ENCODE measurements around the gene ABHD4. TPM values are rescaled to one million over a fixed set of nuclear protein-coding genes. Genes with fewer than 3 reads are reported as not detected.
"Not testable (repeated sequence)": the region's sequence is repeated elsewhere in the genome, so short reads cannot be mapped to it uniquely, and the experiment has no call there.

The ABHD4 gene
- total RNA-seq, 1 donor from 2014 or later, result 34.2 TPM

DNA sequence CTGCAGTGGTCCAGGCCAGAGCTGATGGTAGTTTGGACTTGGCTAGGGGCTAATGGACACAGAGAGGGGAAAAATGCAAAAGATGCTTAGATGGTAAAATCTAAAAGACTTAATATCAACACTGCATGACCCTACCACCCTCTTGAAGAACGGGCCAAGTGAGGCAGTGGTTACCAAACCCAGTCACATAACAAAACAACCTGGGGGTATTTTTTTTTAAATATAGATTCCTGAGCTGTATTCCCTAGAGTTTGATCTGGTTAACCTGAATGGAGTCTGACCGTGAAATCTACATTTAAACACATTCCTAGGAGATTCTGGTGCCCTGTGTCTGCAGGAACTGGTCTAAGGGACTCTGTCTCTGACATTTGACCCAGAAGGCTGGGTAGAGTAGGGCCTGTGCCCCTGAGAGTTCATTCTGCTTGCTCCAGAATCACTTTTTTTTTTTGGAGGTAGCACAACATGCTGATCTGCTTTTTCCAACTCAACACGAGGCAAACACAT, 15.7 kb downstream of the ABHD4 start:
- peak overlapping the region; percentile 11 for H3K27ac ChIP-seq
- H3K9me3 ChIP-seq, result no peaks in the 10 kb centered on the region
- ATAC-seq (no peak), DNase-seq (no peak)
- no peak overlapping the region for H3K4me3 ChIP-seq
- H3K27me3 ChIP-seq, result no peaks in the 10 kb centered on the region
- intact Hi-C loops (cut with DNase I), result no loop called here
- peaks cover 18% of the 10 kb centered on the region for H3K4me1 ChIP-seq
- TF ChIP-seq, protein P1, sequence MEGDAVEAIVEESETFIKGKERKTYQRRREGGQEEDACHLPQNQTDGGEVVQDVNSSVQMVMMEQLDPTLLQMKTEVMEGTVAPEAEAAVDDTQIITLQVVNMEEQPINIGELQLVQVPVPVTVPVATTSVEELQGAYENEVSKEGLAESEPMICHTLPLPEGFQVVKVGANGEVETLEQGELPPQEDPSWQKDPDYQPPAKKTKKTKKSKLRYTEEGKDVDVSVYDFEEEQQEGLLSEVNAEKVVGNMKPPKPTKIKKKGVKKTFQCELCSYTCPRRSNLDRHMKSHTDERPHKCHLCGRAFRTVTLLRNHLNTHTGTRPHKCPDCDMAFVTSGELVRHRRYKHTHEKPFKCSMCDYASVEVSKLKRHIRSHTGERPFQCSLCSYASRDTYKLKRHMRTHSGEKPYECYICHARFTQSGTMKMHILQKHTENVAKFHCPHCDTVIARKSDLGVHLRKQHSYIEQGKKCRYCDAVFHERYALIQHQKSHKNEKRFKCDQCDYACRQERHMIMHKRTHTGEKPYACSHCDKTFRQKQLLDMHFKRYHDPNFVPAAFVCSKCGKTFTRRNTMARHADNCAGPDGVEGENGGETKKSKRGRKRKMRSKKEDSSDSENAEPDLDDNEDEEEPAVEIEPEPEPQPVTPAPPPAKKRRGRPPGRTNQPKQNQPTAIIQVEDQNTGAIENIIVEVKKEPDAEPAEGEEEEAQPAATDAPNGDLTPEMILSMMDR (IDR thresholded peaks at IDR 0.05), result no peak
- H3K36me3 ChIP-seq, result peaks cover 35% of the 10 kb centered on the region

DNA sequence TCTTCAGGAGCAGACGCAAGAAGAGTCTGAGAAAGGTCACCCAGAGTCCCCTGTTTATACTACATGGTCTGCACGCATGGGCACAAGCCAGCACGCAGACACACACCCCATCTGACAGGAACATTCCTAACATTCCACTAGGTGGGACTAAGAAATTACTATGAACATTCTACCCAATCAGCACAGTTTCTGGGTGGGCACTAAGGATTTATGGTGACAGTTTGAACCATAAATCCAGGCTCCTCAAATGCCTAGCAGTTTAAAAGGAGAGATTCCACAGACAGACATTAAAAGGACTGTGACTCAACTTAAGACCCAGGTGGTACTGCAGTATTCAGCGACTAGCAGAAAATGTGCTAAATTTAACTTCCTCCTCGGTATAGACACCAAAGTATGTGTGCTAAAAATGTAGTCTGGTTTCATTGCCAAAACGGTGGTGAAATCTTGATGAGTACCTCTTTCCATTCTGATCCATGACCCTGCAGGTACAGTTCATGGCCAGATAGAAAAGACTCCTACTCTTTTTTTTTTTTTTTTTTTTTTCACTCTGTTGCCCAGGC, 16.2 kb downstream of the ABHD4 start:
- H3K27ac ChIP-seq, result peak overlapping the region; percentile 21
- H3K9me3 ChIP-seq, result no peaks in the 10 kb centered on the region
- TF ChIP-seq, protein P1 (IDR thresholded peaks at IDR 0.05), result no peak
- H3K27me3 ChIP-seq, result no peaks in the 10 kb centered on the region
- ATAC-seq (peak; percentile 86), DNase-seq (no peak)
- no peak overlapping the region for H3K4me3 ChIP-seq
- intact Hi-C loops (cut with DNase I), result no loop called here
- peaks cover 18% of the 10 kb centered on the region for H3K4me1 ChIP-seq
- peaks cover 29% of the 10 kb centered on the region for H3K36me3 ChIP-seq

DNA sequence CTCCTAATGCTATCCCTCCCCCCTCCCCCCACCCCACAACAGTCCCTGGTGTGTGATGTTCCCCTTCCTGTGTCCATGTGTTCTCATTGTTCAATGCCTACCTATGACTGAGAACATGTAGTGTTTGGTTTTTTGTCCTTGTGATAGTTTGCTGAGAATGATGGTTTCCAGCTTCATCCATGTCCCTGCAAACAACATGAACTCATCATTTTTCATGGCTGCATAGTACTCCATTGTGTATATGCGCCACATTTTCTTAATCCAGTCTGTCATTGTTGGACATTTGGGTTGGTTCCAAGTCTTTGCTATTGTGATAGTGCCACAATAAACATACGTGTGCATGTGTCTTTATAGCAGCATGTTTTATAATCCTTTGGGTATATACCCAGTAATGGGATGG, 17.7 kb downstream of the ABHD4 start:
- DNase-seq; ATAC-seq; H3K27ac ChIP-seq; intact Hi-C loops (cut with DNase I); H3K4me3 ChIP-seq; H3K9me3 ChIP-seq; H3K27me3 ChIP-seq: not testable (repeated sequence)
- H3K4me1 ChIP-seq, result peaks cover 18% of the 10 kb centered on the region
- H3K36me3 ChIP-seq, result peaks cover 15% of the 10 kb centered on the region

DNA sequence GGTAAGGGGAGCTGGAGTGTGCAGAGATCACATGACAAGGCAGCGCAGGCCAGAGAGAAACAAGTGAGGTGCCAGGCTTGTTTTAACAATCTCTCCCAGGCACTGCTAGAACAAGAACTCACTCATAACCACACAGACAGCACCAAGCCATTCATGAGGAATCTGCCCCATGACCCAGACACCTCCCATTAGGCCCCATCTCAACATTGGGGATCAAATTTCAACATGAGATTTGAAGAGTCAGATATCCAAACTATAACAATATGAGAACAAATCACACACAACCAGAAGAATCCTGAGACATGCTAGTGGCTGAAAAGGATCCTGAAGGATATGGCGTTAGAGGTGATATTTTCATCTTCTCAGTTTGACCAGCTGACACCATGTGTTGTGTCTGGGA, 24.2 kb downstream of the ABHD4 start:
- intact Hi-C loops (cut with DNase I), result no loop called here

DNA sequence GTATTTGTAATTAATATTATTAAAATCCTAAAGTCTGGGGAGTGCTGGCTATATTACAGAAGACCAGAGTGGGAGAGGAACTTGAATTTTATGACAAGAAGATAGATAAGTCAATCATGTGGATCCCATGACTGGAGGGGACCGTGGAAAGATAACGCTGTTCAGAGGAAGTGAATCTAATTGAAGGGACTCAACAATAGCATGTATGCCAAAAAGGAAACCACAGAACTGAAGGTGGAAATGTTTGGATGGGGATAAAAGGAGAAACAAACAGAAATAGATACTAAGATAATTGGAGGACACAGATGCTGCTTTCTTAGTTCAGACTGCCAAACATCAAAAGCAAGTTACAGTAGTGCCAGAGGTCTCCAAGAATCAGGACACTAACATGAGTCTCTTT, 24.9 kb downstream of the ABHD4 start:
- intact Hi-C loops (cut with DNase I), result no loop called here
- no peaks in the 10 kb centered on the region for H3K27me3 ChIP-seq
- TF ChIP-seq, protein P1 (IDR thresholded peaks at IDR 0.05), result no peak
- DNase-seq, result no peak
- ATAC-seq, result no peak
- H3K4me3 ChIP-seq, result no peak overlapping the region
- H3K36me3 ChIP-seq, result no peaks in the 10 kb centered on the region
- H3K4me1 ChIP-seq, result no peaks in the 10 kb centered on the region
- no peak overlapping the region for H3K27ac ChIP-seq
- no peaks in the 10 kb centered on the region for H3K9me3 ChIP-seq

More for the DNA sequence above, 24.2 kb downstream of the ABHD4 start:
- DNase-seq, result no peak
- H3K27ac ChIP-seq, result no peak overlapping the region
- TF ChIP-seq, protein P1 (IDR thresholded peaks at IDR 0.05), result no peak
- H3K4me3 ChIP-seq, result no peak overlapping the region
- no peaks in the 10 kb centered on the region for H3K36me3 ChIP-seq
- no peaks in the 10 kb centered on the region for H3K4me1 ChIP-seq
- ATAC-seq, result no peak
- no peaks in the 10 kb centered on the region for H3K9me3 ChIP-seq
- no peaks in the 10 kb centered on the region for H3K27me3 ChIP-seq

DNA sequence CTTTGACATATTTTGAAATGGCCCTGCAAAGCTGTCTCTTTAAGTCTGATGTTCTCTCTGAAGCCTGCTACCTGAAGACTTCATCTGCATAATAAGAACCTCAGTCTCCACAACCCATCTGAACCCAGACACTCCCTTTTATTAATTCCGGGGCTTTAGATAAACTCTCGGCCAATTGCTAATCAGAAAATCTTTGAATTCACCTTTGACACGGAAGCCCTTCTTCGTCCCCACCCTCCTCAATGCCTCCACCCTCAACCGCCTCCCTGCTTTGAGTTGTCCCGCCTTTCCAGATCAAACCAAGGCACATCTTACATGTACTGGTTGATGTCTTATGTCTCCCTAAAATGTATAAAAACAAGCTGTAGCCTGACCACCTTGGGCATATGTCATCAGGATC, 28.5 kb downstream of the ABHD4 start:
- DNase-seq, result no peak
- Histone ChIP-seq H3K27me3 (no peaks in the 10 kb centered on the region), H3K4me3 (no peak overlapping the region), H3K27ac (no peak overlapping the region), H3K36me3 (no peaks in the 10 kb centered on the region), H3K9me3 (no peaks in the 10 kb centered on the region), H3K4me1 (no peaks in the 10 kb centered on the region)
- ATAC-seq, result no peak
- TF ChIP-seq, protein P1 (IDR thresholded peaks at IDR 0.05), result no peak
- intact Hi-C loops (cut with DNase I), result no loop called here

All from upper lobe of right lung (tissue), 1 donor.